HepG2 (cell line): ENCODE data around the gene CADPS2. TPM values are rescaled to one million over a fixed set of nuclear protein-coding genes. Genes with fewer than 3 reads are reported as not detected.
A peak's percentile ranks its signal among the peaks of the same experiment; 100 is the strongest.

ENCODE experiments used
- ATAC-seq: fragments of 200-7000 bp; cut with Tn5 transposase; 3 replicates; pipeline ENCODE4 v1.9.1; 2020; ENCODE audit warnings: mild to moderate bottlenecking, moderate library complexity
- BruUV-seq: library from RNA; stranded (reverse); fragments of 400-500 nt; replicated peaks from 2 replicates; lab custom pipeline; 2021; lab: Mats Ljungman, UMichigan
- CTCF ChIA-PET: fragments of 300-600 bp; formaldehyde crosslinking; extraction: SDS; loops from one replicate; lab custom pipeline; 2021; ENCODE audit warnings: low total read pairs, inconsistent platforms, low intra/inter-chr PET ratio; lab: Yijun Ruan, JAX
- POLR2A ChIA-PET: fragments of 350-600 bp; sonication (Branson Sonifier 250); formaldehyde crosslinking; loops from one replicate; lab custom pipeline; 2020; ENCODE audit warnings: antibody characterized with exemption, inconsistent platforms; lab: Yijun Ruan, JAX
- DNase-seq: peaks from one replicate; pipeline ENCODE4 v3.0.0-alpha.2; 2015; ENCODE audit warnings: low spot score
- FAIRE-seq: peaks from 3 replicates; lab custom pipeline; 2011; peaks lifted over from hg19 to GRCh38; lab: Jason Lieb, UNC
- H2AFZ ChIP-seq: one replicate; pipeline ENCODE4 v1.6.1; 2011; ENCODE audit warnings: low read length, inconsistent platforms
- H3K27ac ChIP-seq: fragments of 300-600 bp; 3 replicates; pipeline ENCODE4 v1.8.0; 2011; ENCODE audit warnings: mixed run types, mild to moderate bottlenecking, mixed read lengths, low read length, inconsistent platforms; ENCODE audit not compliant: insufficient read depth; ENCODE audit errors: extremely low read length
- H3K27me3 ChIP-seq, 2 experiments: fragments of 200-600 bp in 1 of 2; 2 replicates in 1 of 2; 3 replicates in 1 of 2; pipeline versions ENCODE4 v1.6.0 to v1.8.0; 2011; ENCODE audit warnings: low read length in 2 of 2, mild to moderate bottlenecking in 2 of 2, moderate library complexity in 2 of 2, inconsistent platforms in 1 of 2; ENCODE audit not compliant: insufficient read depth in 2 of 2, control insufficient read depth in 1 of 2
- H3K36me3 ChIP-seq, 2 experiments: fragments of 200-600 bp in 1 of 2; replicated peaks in 1 of 2; 2 replicates in 1 of 2; 3 replicates in 1 of 2; pipeline versions ENCODE4 v1.5.1 to v1.8.0; 2011; ENCODE audit warnings: low read length in 2 of 2, inconsistent platforms in 1 of 2; ENCODE audit not compliant: insufficient read depth in 2 of 2, control insufficient read depth in 1 of 2
- H3K4me1 ChIP-seq: 2 replicates; pipeline ENCODE4 v1.5.1; 2012; ENCODE audit warnings: low read length, inconsistent platforms; ENCODE audit not compliant: insufficient read depth
- H3K4me2 ChIP-seq: 2 replicates; pipeline ENCODE4 v1.6.0; 2011; ENCODE audit warnings: low read depth, low read length, inconsistent platforms
- H3K4me3 ChIP-seq, 3 experiments: fragments of 200-600 bp in 1 of 3; sonication (generic), shearing (Covaris generic) in 1 of 3; replicated peaks in 1 of 3; 2 replicates each; pipeline ENCODE4 v1.5.1; 2011 to 2016; ENCODE audit warnings: low read length in 3 of 3, inconsistent platforms in 2 of 3, low read depth in 2 of 3, mild to moderate bottlenecking in 2 of 3, control low read depth in 1 of 3, mixed read lengths in 1 of 3; ENCODE audit not compliant: insufficient read depth in 1 of 3
- H3K79me2 ChIP-seq: one replicate; pipeline ENCODE4 v1.6.1; 2011; ENCODE audit warnings: low read length, inconsistent platforms; ENCODE audit not compliant: insufficient read depth
- H3K9ac ChIP-seq: 2 replicates; pipeline ENCODE4 v1.6.0; 2011; ENCODE audit warnings: mild to moderate bottlenecking, low read depth, low read length, inconsistent platforms; ENCODE audit not compliant: insufficient read depth
- H3K9me3 ChIP-seq: 2 replicates; pipeline ENCODE4 v1.5.1; 2012; ENCODE audit warnings: mild to moderate bottlenecking, low read length
- H4K20me1 ChIP-seq: 2 replicates; pipeline ENCODE4 v1.6.0; 2011; ENCODE audit warnings: inconsistent platforms, mild to moderate bottlenecking, low read length, moderate library complexity; ENCODE audit not compliant: insufficient read depth
- AKAP8 ChIP-seq: sonication (generic); formaldehyde crosslinking; IDR thresholded peaks from 2 replicates; pipeline ENCODE4 v1.5.1; 2020; ENCODE audit warnings: mild to moderate bottlenecking, missing genetic modification reagents
- DNMT1 ChIP-seq: sonication (generic); formaldehyde crosslinking; IDR thresholded peaks from 2 replicates; pipeline ENCODE4 v1.5.1; 2020; ENCODE audit warnings: mild to moderate bottlenecking, missing genetic modification reagents
- EZH2 ChIP-seq: conservative IDR thresholded peaks from 2 replicates; pipeline ENCODE4 v1.6.1; 2012; ENCODE audit warnings: mild to moderate bottlenecking, low read depth, low read length, moderate library complexity
- GFI1 ChIP-seq: sonication (generic); formaldehyde crosslinking; IDR thresholded peaks from 2 replicates; pipeline ENCODE4 v1.5.0; 2020; ENCODE audit warnings: missing genetic modification reagents, mild to moderate bottlenecking, borderline replicate concordance
- IKZF4 ChIP-seq: sonication (generic); formaldehyde crosslinking; IDR thresholded peaks from 2 replicates; pipeline ENCODE4 v1.5.1; 2020; ENCODE audit warnings: borderline replicate concordance, mild to moderate bottlenecking, low read depth, missing genetic modification reagents; ENCODE audit errors: not compliant biosample characterization
- ISL2 ChIP-seq: sonication (generic); formaldehyde crosslinking; IDR thresholded peaks from 2 replicates; pipeline ENCODE4 v1.5.0; 2020; ENCODE audit warnings: missing genetic modification reagents
- NPAS2 ChIP-seq: sonication (generic); formaldehyde crosslinking; IDR thresholded peaks from 2 replicates; pipeline ENCODE4 v1.8.0; 2022; ENCODE audit warnings: mild to moderate bottlenecking, missing genetic modification reagents, borderline replicate concordance
- TCF7L2 ChIP-seq: IDR thresholded peaks from 2 replicates; pipeline ENCODE4 v1.6.1; 2011; ENCODE audit warnings: mild to moderate bottlenecking, low read depth, low read length, moderate library complexity
- ZBTB21 ChIP-seq: sonication (generic); formaldehyde crosslinking; IDR thresholded peaks from 2 replicates; pipeline ENCODE4 v1.4.0; 2020; ENCODE audit warnings: missing genetic modification reagents
- ZNF33A ChIP-seq: sonication (generic); formaldehyde crosslinking; IDR thresholded peaks from 2 replicates; pipeline ENCODE4 v1.5.1; 2020; ENCODE audit warnings: missing genetic modification reagents, mild to moderate bottlenecking, moderate library complexity, borderline replicate concordance
- ZSCAN29 ChIP-seq: sonication (generic); formaldehyde crosslinking; conservative IDR thresholded peaks from 2 replicates; pipeline ENCODE4 v1.4.0; 2020; ENCODE audit warnings: mild to moderate bottlenecking, missing genetic modification reagents
- WGBS: methylation state at CpG from one replicate; pipeline ENCODE4 v1.1.6; 2017; ENCODE audit warnings: low lambda C conversion rate; 5-methylcytosine and 5-hydroxymethylcytosine counted together
- in situ Hi-C: cut with HindIII; loops from 2 replicates; pipeline ENCODE4 v1.10.0; 2017; ENCODE audit warnings: low pct_unique_long_range_greater_than_20kb; ENCODE audit not compliant: extremely low pct_ligation_motif_present
- intact Hi-C: fragments of 100-400 bp; cut with micrococcal nuclease; formaldehyde crosslinking; loops from one replicate; pipeline ENCODE4 v1.10.0; 2022; ENCODE audit not compliant: unreplicated experiment
- polyA plus RNA-seq, 8 experiments: library from polyadenylated mRNA; depleted of rRNA in 3 of 8; stranded (reverse) in 7 of 8; unstranded in 1 of 8; fragments of >200 nt; fragmentation: Illumina TruSeq in 4 of 8; extraction: Trizol in 4 of 8; gene quantifications; 2 replicates each; pipeline versions ENCODE4 v1.2.1 to v1.2.3, GENCODE V29; 2011 to 2016; ENCODE audit warnings: low read depth in 4 of 8, missing spikeins in 1 of 8, mixed read lengths in 1 of 8; ENCODE audit not compliant: insufficient read depth in 1 of 8
- total RNA-seq, 5 experiments: library from RNA; depleted of rRNA; stranded (reverse); fragments of >200 nt; fragmentation: Illumina TruSeq; extraction: Trizol; gene quantifications; 2 replicates each; pipeline ENCODE4 v1.2.3, GENCODE V29; 2016; ENCODE audit warnings: low read depth in 1 of 5
- TF ChIP-seq, protein P1 (sequence below): sonication (generic); formaldehyde crosslinking; conservative IDR thresholded peaks from 2 replicates; pipeline ENCODE4 v1.5.0; 2020; ENCODE audit warnings: missing genetic modification reagents
- TF ChIP-seq, protein P2 (sequence below), 2 experiments: IDR thresholded peaks; 2 replicates each; pipeline ENCODE4 v1.6.1; 2011 to 2012; ENCODE audit warnings: low read length in 2 of 2, borderline replicate concordance in 1 of 2, low read depth in 1 of 2, mild to moderate bottlenecking in 1 of 2, moderate library complexity in 1 of 2
- TF ChIP-seq, protein P3 (sequence below): fragments of 450-650 bp; IDR thresholded peaks from 2 replicates; pipeline ENCODE4 v1.6.1; 2016
- TF ChIP-seq, protein P4 (sequence below): IDR thresholded peaks from 2 replicates; pipeline ENCODE4 v1.6.1; 2016; ENCODE audit warnings: missing compliant biosample characterization, missing genetic modification reagents, borderline replicate concordance

CADPS2 gene
- total and polyA plus RNA-seq, 2 of the 13 experiments (the other 11 are each of a cell fraction or from before 2014, with no cell fraction given) = 17.6 to 43.8 TPM

DNA sequence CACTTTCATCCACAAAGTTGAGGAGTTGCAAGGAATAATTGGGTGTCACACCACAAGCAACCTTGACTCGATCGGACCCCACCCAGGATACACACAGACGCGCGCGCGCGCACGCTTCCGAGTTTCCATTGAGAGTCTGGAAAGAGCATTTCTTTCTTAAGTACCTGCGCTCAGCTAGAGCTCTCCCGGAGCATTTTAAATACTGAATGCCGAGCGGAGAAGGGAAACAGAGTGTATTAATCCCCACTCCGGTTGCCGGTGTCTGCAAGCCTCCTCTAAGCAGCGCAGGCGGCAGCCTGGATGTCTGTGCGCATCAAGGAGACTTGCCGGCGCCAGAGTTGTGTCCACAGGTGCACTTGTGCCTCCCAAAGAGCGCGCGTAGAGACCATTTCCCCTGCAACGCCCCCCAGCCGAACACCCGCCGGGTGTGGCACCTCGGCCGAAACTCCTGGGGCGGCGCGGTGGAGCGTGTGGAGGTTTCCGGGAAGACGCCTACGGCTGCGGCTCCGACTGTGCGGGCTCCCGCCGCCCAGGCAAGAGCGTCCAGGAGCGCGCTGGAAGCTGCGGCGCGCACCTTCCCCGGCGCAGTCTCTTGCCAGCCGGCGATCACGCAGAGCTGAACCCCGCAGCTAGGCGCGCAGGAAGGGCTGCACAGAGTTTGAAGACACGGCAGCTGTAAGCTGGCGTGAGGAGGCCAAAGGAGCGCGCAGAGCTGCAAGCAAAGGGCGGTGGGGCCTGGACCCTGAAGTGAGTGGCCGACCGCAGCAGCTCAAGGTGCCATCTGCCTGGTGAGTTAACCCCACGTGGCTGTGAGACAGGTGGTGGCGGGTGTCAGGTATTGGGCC lies 580.6 kb downstream of the CADPS2 start:
- POLR2A ChIA-PET = no interaction called here
- peak; percentile 17; the same call in 2 of the 3 replicates for ATAC-seq
- no peak overlapping the region for H3K9ac ChIP-seq
- no peak overlapping the region for H3K27ac ChIP-seq
- DNase-seq = no peak
- 54% methylated on average over 36 of the region's 65 CpGs for WGBS
- H4K20me1 ChIP-seq = no peaks in the 10 kb centered on the region
- BruUV-seq = no TSS peak
- H3K9me3 ChIP-seq = no peaks in the 10 kb centered on the region
- no peak overlapping the region for H2AFZ ChIP-seq
- peak overlapping the region; percentile 62; the same call in 1 of the 2 replicates for H3K4me2 ChIP-seq
- intact Hi-C loops = no loop called here
- peaks cover 24% of the 10 kb centered on the region for H3K4me1 ChIP-seq
- H3K36me3 ChIP-seq = no peaks in the 10 kb centered on the region
- peaks cover 12 to 88% of the 10 kb centered on the region in 2 experiments for H3K27me3 ChIP-seq
- FAIRE-seq = no peak
- peak overlapping the region in 2 of 3 experiments; percentile 30 to 43; a peak in 3 of 6 replicates for H3K4me3 ChIP-seq
- CTCF ChIA-PET = no interaction called here
- in situ Hi-C loops = no loop called here
- H3K79me2 ChIP-seq = no peaks in the 10 kb centered on the region
- TF ChIP-seq GFI1 (no peak), ZBTB21 (no peak), ZNF33A (CRISPR knock-in tag) (no peak), NPAS2 (CRISPR knock-in tag) (no peak), AKAP8 (CRISPR knock-in tag) (no peak), DNMT1 (CRISPR knock-in tag) (no peak), TCF7L2 (no peak), ZSCAN29 (CRISPR knock-in tag) (no peak), EZH2 (peak; percentile 39; the same call in 1 of the 2 replicates), IKZF4 (CRISPR knock-in tag) (no peak), ISL2 (CRISPR knock-in tag) (no peak)
- TF ChIP-seq, protein P1, sequence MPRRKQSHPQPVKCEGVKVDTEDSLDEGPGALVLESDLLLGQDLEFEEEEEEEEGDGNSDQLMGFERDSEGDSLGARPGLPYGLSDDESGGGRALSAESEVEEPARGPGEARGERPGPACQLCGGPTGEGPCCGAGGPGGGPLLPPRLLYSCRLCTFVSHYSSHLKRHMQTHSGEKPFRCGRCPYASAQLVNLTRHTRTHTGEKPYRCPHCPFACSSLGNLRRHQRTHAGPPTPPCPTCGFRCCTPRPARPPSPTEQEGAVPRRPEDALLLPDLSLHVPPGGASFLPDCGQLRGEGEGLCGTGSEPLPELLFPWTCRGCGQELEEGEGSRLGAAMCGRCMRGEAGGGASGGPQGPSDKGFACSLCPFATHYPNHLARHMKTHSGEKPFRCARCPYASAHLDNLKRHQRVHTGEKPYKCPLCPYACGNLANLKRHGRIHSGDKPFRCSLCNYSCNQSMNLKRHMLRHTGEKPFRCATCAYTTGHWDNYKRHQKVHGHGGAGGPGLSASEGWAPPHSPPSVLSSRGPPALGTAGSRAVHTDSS = no peak
- TF ChIP-seq, protein P2, sequence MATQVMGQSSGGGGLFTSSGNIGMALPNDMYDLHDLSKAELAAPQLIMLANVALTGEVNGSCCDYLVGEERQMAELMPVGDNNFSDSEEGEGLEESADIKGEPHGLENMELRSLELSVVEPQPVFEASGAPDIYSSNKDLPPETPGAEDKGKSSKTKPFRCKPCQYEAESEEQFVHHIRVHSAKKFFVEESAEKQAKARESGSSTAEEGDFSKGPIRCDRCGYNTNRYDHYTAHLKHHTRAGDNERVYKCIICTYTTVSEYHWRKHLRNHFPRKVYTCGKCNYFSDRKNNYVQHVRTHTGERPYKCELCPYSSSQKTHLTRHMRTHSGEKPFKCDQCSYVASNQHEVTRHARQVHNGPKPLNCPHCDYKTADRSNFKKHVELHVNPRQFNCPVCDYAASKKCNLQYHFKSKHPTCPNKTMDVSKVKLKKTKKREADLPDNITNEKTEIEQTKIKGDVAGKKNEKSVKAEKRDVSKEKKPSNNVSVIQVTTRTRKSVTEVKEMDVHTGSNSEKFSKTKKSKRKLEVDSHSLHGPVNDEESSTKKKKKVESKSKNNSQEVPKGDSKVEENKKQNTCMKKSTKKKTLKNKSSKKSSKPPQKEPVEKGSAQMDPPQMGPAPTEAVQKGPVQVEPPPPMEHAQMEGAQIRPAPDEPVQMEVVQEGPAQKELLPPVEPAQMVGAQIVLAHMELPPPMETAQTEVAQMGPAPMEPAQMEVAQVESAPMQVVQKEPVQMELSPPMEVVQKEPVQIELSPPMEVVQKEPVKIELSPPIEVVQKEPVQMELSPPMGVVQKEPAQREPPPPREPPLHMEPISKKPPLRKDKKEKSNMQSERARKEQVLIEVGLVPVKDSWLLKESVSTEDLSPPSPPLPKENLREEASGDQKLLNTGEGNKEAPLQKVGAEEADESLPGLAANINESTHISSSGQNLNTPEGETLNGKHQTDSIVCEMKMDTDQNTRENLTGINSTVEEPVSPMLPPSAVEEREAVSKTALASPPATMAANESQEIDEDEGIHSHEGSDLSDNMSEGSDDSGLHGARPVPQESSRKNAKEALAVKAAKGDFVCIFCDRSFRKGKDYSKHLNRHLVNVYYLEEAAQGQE (IDR thresholded peaks at IDR 0.05; ENCODE audit: borderline replicate concordance in 1 of 2, low read depth in 1 of 2, low read length in 2 of 2) = no peak
- TF ChIP-seq, protein P3, sequence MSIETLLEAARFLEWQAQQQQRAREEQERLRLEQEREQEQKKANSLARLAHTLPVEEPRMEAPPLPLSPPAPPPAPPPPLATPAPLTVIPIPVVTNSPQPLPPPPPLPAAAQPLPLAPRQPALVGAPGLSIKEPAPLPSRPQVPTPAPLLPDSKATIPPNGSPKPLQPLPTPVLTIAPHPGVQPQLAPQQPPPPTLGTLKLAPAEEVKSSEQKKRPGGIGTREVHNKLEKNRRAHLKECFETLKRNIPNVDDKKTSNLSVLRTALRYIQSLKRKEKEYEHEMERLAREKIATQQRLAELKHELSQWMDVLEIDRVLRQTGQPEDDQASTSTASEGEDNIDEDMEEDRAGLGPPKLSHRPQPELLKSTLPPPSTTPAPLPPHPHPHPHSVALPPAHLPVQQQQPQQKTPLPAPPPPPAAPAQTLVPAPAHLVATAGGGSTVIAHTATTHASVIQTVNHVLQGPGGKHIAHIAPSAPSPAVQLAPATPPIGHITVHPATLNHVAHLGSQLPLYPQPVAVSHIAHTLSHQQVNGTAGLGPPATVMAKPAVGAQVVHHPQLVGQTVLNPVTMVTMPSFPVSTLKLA = 0 out of 2 replicates have a peak, but pooled peaks have one; percentile 14
- TF ChIP-seq, protein P4, sequence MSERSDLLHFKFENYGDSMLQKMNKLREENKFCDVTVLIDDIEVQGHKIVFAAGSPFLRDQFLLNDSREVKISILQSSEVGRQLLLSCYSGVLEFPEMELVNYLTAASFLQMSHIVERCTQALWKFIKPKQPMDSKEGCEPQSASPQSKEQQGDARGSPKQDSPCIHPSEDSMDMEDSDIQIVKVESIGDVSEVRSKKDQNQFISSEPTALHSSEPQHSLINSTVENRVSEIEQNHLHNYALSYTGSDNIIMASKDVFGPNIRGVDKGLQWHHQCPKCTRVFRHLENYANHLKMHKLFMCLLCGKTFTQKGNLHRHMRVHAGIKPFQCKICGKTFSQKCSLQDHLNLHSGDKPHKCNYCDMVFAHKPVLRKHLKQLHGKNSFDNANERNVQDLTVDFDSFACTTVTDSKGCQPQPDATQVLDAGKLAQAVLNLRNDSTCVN (CRISPR knock-in tag) = no peak
